ENCODE data around the gene KCNAB2. TPM values are rescaled to one million over a fixed set of nuclear protein-coding genes. Genes with fewer than 3 reads are reported as not detected.

KCNAB2 gene
- polyA plus RNA-seq, 2 donors = 2.2 to 2.8 TPM

DNA sequence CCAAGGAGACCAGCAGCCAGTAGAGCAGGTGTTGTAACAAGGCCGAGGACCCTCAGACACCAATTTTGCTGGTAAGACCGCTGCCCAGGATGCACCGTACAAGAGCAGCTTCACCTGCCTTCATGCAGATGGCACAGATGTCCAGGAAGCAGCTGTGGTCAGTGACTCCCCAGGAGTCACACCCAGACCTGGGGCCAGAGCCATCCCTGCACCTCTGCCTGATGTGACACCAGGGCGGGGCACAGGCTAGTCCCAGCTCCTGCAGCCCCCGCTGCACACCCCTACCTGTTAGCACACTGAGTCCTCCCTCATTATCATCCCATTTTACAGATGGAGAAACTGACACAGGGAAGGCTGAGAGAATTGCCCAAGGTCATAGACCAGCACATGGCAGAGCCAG, 16.3 kb upstream of the KCNAB2 start:
- H3K27me3 ChIP-seq (ENCODE audit: control insufficient read depth in 1 of 2, insufficient read depth in 2 of 2, low read length in 2 of 2) = peaks cover 0 to 2% of the 10 kb centered on the region in 2 donors
- H3K27ac ChIP-seq (ENCODE audit: low read depth in 2 of 2, low read length in 1 of 2) = no peak overlapping the region
- H3K36me3 ChIP-seq (ENCODE audit: control insufficient read depth in 2 of 2, insufficient read depth in 2 of 2, low read length in 1 of 2) = no peaks in the 10 kb centered on the region
- H3K9me3 ChIP-seq (ENCODE audit: control insufficient read depth in 2 of 2, insufficient read depth in 1 of 2, low read depth in 1 of 2, low read length in 1 of 2) = no peaks in the 10 kb centered on the region
- 95 to 97% methylated on average over 5 of the region's 5 CpGs for WGBS, 2 donors
- peaks cover 0 to 13% of the 10 kb centered on the region in 2 donors for H3K4me1 ChIP-seq (ENCODE audit: control insufficient read depth in 2 of 2, insufficient read depth in 2 of 2, low read length in 1 of 2)
- no peak overlapping the region for H3K4me3 ChIP-seq (ENCODE audit: low read depth in 1 of 2, low read length in 2 of 2)

DNA sequence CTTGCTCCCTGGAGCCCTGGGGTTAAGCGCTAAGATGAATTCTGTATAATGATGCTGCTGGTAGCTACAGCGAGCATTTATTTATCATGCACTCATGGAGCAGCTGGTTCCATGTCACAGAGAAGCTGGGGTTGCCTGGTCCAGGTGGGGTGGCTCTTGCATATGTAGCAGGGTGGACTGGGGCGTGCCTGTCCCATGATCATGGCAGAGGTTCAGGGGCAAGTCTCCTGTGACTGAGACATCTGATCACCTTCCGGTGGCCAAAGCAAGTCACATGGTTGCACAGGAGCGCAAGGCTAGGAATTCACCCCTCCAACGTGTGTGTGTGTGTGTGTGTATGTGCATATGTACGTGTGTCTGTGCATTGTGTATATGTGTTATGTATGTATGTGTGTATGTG, 15.6 kb upstream of the KCNAB2 start:
- Histone ChIP-seq H3K9me3 (ENCODE audit: control insufficient read depth in 2 of 2, insufficient read depth in 1 of 2, low read depth in 1 of 2, low read length in 1 of 2) (no peaks in the 10 kb centered on the region), H3K4me1 (ENCODE audit: control insufficient read depth in 2 of 2, insufficient read depth in 2 of 2, low read length in 1 of 2) (peaks cover 0 to 13% of the 10 kb centered on the region in 2 donors), H3K36me3 (ENCODE audit: control insufficient read depth in 2 of 2, insufficient read depth in 2 of 2, low read length in 1 of 2) (no peaks in the 10 kb centered on the region), H3K27ac (ENCODE audit: low read depth in 2 of 2, low read length in 1 of 2) (no peak overlapping the region), H3K4me3 (ENCODE audit: low read depth in 1 of 2, low read length in 2 of 2) (no peak overlapping the region), H3K27me3 (ENCODE audit: control insufficient read depth in 1 of 2, insufficient read depth in 2 of 2, low read length in 2 of 2) (peaks cover 0 to 2% of the 10 kb centered on the region in 2 donors)
- WGBS, 2 donors = 88 to 89% methylated on average over 7 of the region's 7 CpGs

DNA sequence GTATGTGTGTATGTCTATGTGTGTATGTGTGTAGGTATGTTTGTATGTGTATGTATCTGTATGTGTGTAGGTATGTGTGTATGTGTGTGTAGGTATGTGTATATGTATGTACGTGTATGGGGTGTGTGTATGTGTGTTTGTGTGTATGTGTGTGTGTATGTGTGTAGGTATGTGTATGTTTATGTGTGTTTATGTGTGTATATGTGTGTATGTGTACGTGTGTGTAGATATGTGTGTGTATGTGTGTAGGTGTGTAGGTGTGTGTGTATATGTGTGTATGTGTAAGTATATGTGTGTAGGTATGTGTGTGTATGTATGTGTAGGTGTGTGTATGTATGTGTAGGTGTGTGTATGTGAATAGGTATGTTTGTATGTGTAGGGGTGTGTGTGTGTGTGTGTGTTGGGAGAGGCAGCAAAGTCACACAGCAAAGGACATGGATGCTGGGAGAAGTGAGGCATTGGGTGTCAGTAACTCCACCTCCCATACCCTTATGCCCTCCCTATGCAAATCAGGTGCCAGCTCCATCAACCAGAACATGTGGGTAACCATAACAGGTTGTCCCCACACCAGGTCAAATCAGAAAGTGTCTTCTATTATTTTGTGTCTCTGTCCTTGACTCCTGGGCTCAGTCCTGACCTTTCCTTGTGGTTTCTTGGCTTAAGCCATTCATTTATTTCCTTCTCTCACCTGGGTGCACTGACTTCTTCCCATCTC, 15.0 kb upstream of the KCNAB2 start:
- Histone ChIP-seq H3K4me1 (ENCODE audit: control insufficient read depth in 2 of 2, insufficient read depth in 2 of 2, low read length in 1 of 2) (peaks cover 0 to 13% of the 10 kb centered on the region in 2 donors), H3K27ac (ENCODE audit: low read depth in 2 of 2, low read length in 1 of 2) (no peak overlapping the region), H3K9me3 (ENCODE audit: control insufficient read depth in 2 of 2, insufficient read depth in 1 of 2, low read depth in 1 of 2, low read length in 1 of 2) (no peaks in the 10 kb centered on the region), H3K27me3 (ENCODE audit: control insufficient read depth in 1 of 2, insufficient read depth in 2 of 2, low read length in 2 of 2) (peaks cover 0 to 2% of the 10 kb centered on the region in 2 donors), H3K36me3 (ENCODE audit: control insufficient read depth in 2 of 2, insufficient read depth in 2 of 2, low read length in 1 of 2) (no peaks in the 10 kb centered on the region), H3K4me3 (ENCODE audit: low read depth in 1 of 2, low read length in 2 of 2) (no peak overlapping the region)
- WGBS, 2 donors = 86 to 90% methylated on average over 2 of the region's 2 CpGs

DNA sequence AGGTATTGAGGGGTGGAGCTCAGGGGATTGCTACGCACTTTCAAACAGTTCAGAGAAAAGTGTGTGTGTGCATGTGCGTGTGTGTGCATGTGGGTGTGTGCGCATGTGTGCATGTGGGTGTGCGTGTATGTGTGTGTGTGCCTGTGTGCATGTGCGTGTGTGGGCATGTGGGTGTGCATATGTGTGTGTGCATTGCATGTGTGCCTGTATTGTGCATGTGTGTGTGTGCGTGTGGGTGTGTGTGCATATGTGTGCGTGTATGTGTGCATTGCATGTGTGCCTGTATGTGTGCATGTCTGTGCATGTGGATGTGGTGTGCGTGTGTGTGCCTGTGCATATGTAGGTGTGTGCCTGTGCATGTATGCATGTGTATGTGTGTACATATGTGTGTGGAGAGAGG, 12.6 kb upstream of the KCNAB2 start:
- 90 to 95% methylated on average over 8 of the region's 8 CpGs for WGBS, 2 donors
- Histone ChIP-seq H3K9me3 (ENCODE audit: control insufficient read depth in 2 of 2, insufficient read depth in 1 of 2, low read depth in 1 of 2, low read length in 1 of 2) (no peaks in the 10 kb centered on the region), H3K4me1 (ENCODE audit: control insufficient read depth in 2 of 2, insufficient read depth in 2 of 2, low read length in 1 of 2) (peaks cover 0 to 9% of the 10 kb centered on the region in 2 donors), H3K4me3 (ENCODE audit: low read depth in 1 of 2, low read length in 2 of 2) (no peak overlapping the region), H3K27ac (ENCODE audit: low read depth in 2 of 2, low read length in 1 of 2) (no peak overlapping the region), H3K36me3 (ENCODE audit: control insufficient read depth in 2 of 2, insufficient read depth in 2 of 2, low read length in 1 of 2) (no peaks in the 10 kb centered on the region), H3K27me3 (ENCODE audit: control insufficient read depth in 1 of 2, insufficient read depth in 2 of 2, low read length in 2 of 2) (no peaks in the 10 kb centered on the region)

DNA sequence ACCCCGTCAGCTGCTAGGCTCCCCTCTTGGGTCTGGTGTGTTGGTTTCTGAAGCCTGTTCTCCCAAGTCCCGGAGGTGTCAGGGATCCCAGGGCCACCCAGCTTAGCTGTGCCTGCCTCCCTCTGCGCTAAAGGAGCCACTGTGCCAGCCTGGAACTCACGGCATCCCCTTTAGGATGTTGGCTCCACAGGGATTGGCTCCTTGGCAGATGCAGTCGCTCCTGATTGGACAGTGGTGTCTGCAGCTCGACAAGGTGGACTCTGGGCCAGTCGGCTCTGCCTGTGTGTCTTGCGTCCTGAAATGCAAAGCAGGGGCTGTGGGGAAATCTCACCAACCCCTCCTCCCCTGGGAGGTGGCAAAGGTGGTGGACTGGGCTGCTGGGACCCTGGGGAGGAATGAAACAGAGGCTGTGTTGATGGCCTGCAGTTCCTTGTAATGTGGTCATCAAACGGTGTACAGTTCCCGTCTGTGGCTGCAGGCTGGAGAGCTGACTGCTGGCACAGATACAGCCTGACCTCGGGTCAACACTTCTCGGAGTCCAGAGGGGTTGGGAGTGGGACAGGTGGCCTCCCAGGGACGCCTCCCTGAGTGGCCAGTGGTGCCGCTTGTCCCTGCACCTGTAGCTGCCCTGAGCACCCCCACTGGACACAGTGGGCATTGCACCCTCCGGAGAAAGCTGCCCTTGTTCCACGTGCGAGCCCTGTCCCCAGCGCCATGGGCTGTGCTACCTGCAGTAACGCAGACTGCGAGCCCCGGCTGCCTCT, 11.5 kb upstream of the KCNAB2 start:
- Histone ChIP-seq H3K36me3 (ENCODE audit: control insufficient read depth in 2 of 2, insufficient read depth in 2 of 2, low read length in 1 of 2) (no peaks in the 10 kb centered on the region), H3K9me3 (ENCODE audit: control insufficient read depth in 2 of 2, insufficient read depth in 1 of 2, low read depth in 1 of 2, low read length in 1 of 2) (no peaks in the 10 kb centered on the region)
- WGBS, 2 donors = 22 to 32% methylated on average over 21 of the region's 21 CpGs

DNA sequence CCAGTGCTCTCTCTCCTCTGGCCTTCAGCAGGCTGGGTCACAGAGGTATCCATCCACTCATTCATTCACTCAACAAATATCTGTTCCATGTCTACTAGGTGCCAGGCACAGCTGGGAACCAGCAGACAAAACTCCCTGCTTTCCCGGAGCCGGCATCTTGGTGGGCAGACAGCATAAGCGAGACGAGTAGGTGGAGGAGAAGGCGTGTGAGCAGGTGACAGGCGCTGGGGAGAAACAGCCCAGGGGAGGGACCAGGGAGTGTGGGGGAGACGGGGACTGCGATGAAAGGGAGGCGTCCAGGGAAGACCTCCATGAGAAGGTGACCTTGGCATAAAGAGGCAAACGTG, 11.0 kb upstream of the KCNAB2 start:
- Histone ChIP-seq H3K27me3 (ENCODE audit: control insufficient read depth in 1 of 2, insufficient read depth in 2 of 2, low read length in 2 of 2) (no peaks in the 10 kb centered on the region), H3K4me1 (ENCODE audit: control insufficient read depth in 2 of 2, insufficient read depth in 2 of 2, low read length in 1 of 2) (peaks cover 0 to 3% of the 10 kb centered on the region in 2 donors), H3K9me3 (ENCODE audit: control insufficient read depth in 2 of 2, insufficient read depth in 1 of 2, low read depth in 1 of 2, low read length in 1 of 2) (no peaks in the 10 kb centered on the region), H3K36me3 (ENCODE audit: control insufficient read depth in 2 of 2, insufficient read depth in 2 of 2, low read length in 1 of 2) (no peaks in the 10 kb centered on the region), H3K4me3 (ENCODE audit: low read depth in 1 of 2, low read length in 2 of 2) (no peak overlapping the region), H3K27ac (ENCODE audit: low read depth in 2 of 2, low read length in 1 of 2) (no peak overlapping the region)
- WGBS, 2 donors = 73 to 78% methylated on average over 10 of the region's 10 CpGs

More for the DNA sequence above, 11.5 kb upstream of the KCNAB2 start:
- Histone ChIP-seq H3K4me1 (ENCODE audit: control insufficient read depth in 2 of 2, insufficient read depth in 2 of 2, low read length in 1 of 2) (peaks cover 0 to 8% of the 10 kb centered on the region in 2 donors), H3K27me3 (ENCODE audit: control insufficient read depth in 1 of 2, insufficient read depth in 2 of 2, low read length in 2 of 2) (no peaks in the 10 kb centered on the region), H3K27ac (ENCODE audit: low read depth in 2 of 2, low read length in 1 of 2) (no peak overlapping the region), H3K4me3 (ENCODE audit: low read depth in 1 of 2, low read length in 2 of 2) (no peak overlapping the region)

DNA sequence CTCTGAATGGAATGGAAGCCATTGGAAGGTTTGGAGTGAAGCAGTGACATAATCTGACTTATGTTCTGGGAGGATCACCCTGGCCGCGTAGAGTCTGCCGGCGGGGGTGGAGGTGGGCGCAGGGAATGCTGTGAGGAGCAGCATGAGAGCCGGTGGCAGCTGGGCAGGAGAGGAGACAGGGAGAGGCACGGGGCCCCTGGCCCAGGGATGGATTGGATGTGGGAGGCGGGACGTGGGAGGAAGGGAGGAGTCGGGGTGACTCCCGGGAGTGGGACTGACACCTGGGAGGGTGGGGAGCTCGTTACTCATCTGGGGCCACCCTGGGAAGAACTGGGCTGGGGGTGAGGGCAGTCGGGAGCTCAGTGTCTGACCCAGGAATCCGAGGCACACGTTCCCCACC, 10.4 kb upstream of the KCNAB2 start:
- Histone ChIP-seq H3K27ac (ENCODE audit: low read depth in 2 of 2, low read length in 1 of 2) (no peak overlapping the region), H3K4me1 (ENCODE audit: control insufficient read depth in 2 of 2, insufficient read depth in 2 of 2, low read length in 1 of 2) (peaks cover 0 to 3% of the 10 kb centered on the region in 2 donors), H3K9me3 (ENCODE audit: control insufficient read depth in 2 of 2, insufficient read depth in 1 of 2, low read depth in 1 of 2, low read length in 1 of 2) (no peaks in the 10 kb centered on the region), H3K36me3 (ENCODE audit: control insufficient read depth in 2 of 2, insufficient read depth in 2 of 2, low read length in 1 of 2) (no peaks in the 10 kb centered on the region), H3K27me3 (ENCODE audit: control insufficient read depth in 1 of 2, insufficient read depth in 2 of 2, low read length in 2 of 2) (no peaks in the 10 kb centered on the region), H3K4me3 (ENCODE audit: low read depth in 1 of 2, low read length in 2 of 2) (no peak overlapping the region)
- 65 to 73% methylated on average over 14 to 15 of the region's 15 CpGs for WGBS, 2 donors

DNA sequence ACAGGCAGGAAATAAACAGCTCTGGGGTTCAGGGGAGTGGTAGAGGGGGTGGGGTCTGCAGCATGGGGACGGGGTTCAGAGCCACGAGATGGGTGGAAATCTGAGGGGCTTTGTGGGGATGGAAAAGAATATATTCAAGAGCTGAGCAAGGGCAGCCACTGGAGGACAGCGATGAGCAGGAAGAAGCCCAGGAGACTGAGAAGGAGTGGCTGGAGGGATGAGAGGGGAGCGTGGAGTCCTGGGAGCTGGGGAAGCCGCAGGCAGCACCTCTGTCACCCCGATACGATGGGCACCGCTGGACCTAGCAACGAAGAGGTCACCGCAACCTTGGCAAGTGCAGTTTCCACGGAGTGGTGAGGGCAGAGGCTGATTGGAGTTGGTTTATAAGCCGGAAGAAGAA, 10.0 kb upstream of the KCNAB2 start:
- H3K4me3 ChIP-seq (ENCODE audit: low read depth in 1 of 2, low read length in 2 of 2) = no peak overlapping the region
- H3K36me3 ChIP-seq (ENCODE audit: control insufficient read depth in 2 of 2, insufficient read depth in 2 of 2, low read length in 1 of 2) = no peaks in the 10 kb centered on the region
- H3K4me1 ChIP-seq (ENCODE audit: control insufficient read depth in 2 of 2, insufficient read depth in 2 of 2, low read length in 1 of 2) = peaks cover 0 to 3% of the 10 kb centered on the region in 2 donors
- no peaks in the 10 kb centered on the region for H3K27me3 ChIP-seq (ENCODE audit: control insufficient read depth in 1 of 2, insufficient read depth in 2 of 2, low read length in 2 of 2)
- H3K27ac ChIP-seq (ENCODE audit: low read depth in 2 of 2, low read length in 1 of 2) = no peak overlapping the region
- 76 to 79% methylated on average over 12 of the region's 12 CpGs for WGBS, 2 donors
- H3K9me3 ChIP-seq (ENCODE audit: control insufficient read depth in 2 of 2, insufficient read depth in 1 of 2, low read depth in 1 of 2, low read length in 1 of 2) = no peaks in the 10 kb centered on the region

DNA sequence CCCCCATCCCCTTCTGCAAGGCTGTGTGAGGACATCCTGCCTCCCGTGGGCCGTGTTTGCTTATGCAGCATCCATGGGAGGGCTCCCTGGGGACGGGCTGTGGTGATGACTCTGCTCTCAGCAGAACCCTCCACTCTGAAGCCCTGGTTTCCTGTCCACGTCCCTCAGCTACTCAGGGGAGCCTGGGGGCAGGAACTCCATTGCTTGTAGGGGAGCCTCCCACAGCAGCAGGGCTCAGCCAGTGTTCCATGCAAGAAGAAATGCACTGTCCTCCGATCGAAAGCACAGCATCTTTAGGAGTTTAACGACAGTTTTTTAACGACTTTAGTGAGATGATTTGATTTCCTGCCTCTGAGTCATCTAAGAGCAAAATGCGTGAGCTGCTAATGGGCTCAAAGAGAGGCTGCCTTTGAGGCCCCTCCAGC, 8.3 kb upstream of the KCNAB2 start:
- no peaks in the 10 kb centered on the region for H3K36me3 ChIP-seq (ENCODE audit: control insufficient read depth in 2 of 2, insufficient read depth in 2 of 2, low read length in 1 of 2)
- H3K4me3 ChIP-seq (ENCODE audit: low read depth in 1 of 2, low read length in 2 of 2) = no peak overlapping the region
- peaks cover 0 to 3% of the 10 kb centered on the region in 2 donors for H3K4me1 ChIP-seq (ENCODE audit: control insufficient read depth in 2 of 2, insufficient read depth in 2 of 2, low read length in 1 of 2)
- 37 to 44% methylated on average over 9 of the region's 9 CpGs for WGBS, 2 donors
- no peaks in the 10 kb centered on the region for H3K9me3 ChIP-seq (ENCODE audit: control insufficient read depth in 2 of 2, insufficient read depth in 1 of 2, low read depth in 1 of 2, low read length in 1 of 2)
- H3K27ac ChIP-seq (ENCODE audit: low read depth in 2 of 2, low read length in 1 of 2) = no peak overlapping the region
- no peaks in the 10 kb centered on the region for H3K27me3 ChIP-seq (ENCODE audit: control insufficient read depth in 1 of 2, insufficient read depth in 2 of 2, low read length in 2 of 2)

All from esophagus (tissue), 2 donors.